Thoracic aorta (tissue), 2 donors: ENCODE results near the gene SNX4. TPM values are rescaled to one million over a fixed set of nuclear protein-coding genes. Genes with fewer than 3 reads are reported as not detected.

ENCODE experiments used
- ATAC-seq: fragments of 150-250 bp; one replicate; pipeline ENCODE4 v1.8.0; 2017; ENCODE audit warnings: low read depth; ENCODE audit not compliant: insufficient number of reproducible peaks, low FRiP score
- DNase-seq: peaks from one replicate; pipeline ENCODE4 v3.0.0-alpha.2; 2020; ENCODE audit warnings: low spot score
- H3K27ac ChIP-seq, 2 donors: fragments of 200-600 bp; sonication (generic); 1 replicate in 1 of 2; 2 replicates in 1 of 2; pipeline ENCODE4 v1.5.1; 2016; ENCODE audit warnings: mild to moderate bottlenecking in 2 of 2, moderate library complexity in 2 of 2
- H3K27me3 ChIP-seq: fragments of 200-600 bp; sonication (generic); replicated peaks from 2 replicates; pipeline ENCODE4 v1.6.0; 2016; ENCODE audit warnings: mild to moderate bottlenecking; ENCODE audit not compliant: insufficient read depth
- H3K36me3 ChIP-seq: fragments of 200-600 bp; sonication (generic); one replicate; pipeline ENCODE4 v1.5.1; 2016
- H3K4me1 ChIP-seq, 2 donors: fragments of 200-600 bp; sonication (generic); 1 replicate in 1 of 2; 2 replicates in 1 of 2; pipeline versions ENCODE4 v1.5.1 to v1.6.0; 2016; ENCODE audit warnings: low read depth in 2 of 2, mild to moderate bottlenecking in 1 of 2; ENCODE audit not compliant: control insufficient read depth in 1 of 2
- H3K4me3 ChIP-seq: fragments of 200-600 bp; sonication (generic); 2 replicates; pipeline ENCODE4 v1.5.1; 2016; ENCODE audit warnings: mild to moderate bottlenecking
- H3K9me3 ChIP-seq: fragments of 200-600 bp; sonication (generic); 2 replicates; pipeline ENCODE4 v1.5.1; 2016
- total RNA-seq, 2 donors: library from RNA; depleted of rRNA; stranded (reverse); fragments of >200 nt; gene quantifications; one replicate each; pipeline versions ENCODE4 v1.1.0 to v1.2.3, GENCODE V29; 2016
- TF ChIP-seq, protein P1 (sequence below): fragments of 200-600 bp; sonication (generic); IDR thresholded peaks from one replicate; pipeline ENCODE4 v1.5.1; 2019; ENCODE audit warnings: antibody characterized with exemption

Gene SNX4
- total RNA-seq, 2 donors from 2014 or later: 26.4 to 29.9 TPM

DNA sequence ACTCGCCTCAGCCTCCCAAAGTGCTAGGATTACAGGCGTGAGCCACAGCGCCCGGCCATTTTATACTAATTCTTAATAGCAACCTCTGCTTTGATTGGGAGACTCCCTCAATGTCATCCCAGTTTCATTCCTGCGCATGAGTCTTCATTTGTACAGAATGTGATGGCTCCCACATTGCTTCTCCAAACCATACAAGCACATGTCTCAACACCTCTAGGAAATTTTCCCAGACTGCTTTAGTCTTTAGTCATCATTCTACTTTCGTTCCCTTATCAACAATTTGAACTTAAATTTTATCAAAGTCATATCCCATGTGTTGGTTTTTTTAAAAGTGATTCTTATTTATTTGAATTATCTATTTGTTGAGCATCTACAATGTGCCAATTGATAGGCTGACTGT, 58.1 kb downstream of the SNX4 start:
- H3K36me3 ChIP-seq: peaks cover 3% of the 10 kb centered on the region
- DNase-seq: no peak
- no peaks in the 10 kb centered on the region for H3K4me1 ChIP-seq
- no peaks in the 10 kb centered on the region for H3K9me3 ChIP-seq
- no peak for ATAC-seq
- H3K27me3 ChIP-seq: no peaks in the 10 kb centered on the region
- H3K4me3 ChIP-seq: no peak overlapping the region
- TF ChIP-seq, protein P1, sequence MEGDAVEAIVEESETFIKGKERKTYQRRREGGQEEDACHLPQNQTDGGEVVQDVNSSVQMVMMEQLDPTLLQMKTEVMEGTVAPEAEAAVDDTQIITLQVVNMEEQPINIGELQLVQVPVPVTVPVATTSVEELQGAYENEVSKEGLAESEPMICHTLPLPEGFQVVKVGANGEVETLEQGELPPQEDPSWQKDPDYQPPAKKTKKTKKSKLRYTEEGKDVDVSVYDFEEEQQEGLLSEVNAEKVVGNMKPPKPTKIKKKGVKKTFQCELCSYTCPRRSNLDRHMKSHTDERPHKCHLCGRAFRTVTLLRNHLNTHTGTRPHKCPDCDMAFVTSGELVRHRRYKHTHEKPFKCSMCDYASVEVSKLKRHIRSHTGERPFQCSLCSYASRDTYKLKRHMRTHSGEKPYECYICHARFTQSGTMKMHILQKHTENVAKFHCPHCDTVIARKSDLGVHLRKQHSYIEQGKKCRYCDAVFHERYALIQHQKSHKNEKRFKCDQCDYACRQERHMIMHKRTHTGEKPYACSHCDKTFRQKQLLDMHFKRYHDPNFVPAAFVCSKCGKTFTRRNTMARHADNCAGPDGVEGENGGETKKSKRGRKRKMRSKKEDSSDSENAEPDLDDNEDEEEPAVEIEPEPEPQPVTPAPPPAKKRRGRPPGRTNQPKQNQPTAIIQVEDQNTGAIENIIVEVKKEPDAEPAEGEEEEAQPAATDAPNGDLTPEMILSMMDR: no peak
- no peak overlapping the region for H3K27ac ChIP-seq

DNA sequence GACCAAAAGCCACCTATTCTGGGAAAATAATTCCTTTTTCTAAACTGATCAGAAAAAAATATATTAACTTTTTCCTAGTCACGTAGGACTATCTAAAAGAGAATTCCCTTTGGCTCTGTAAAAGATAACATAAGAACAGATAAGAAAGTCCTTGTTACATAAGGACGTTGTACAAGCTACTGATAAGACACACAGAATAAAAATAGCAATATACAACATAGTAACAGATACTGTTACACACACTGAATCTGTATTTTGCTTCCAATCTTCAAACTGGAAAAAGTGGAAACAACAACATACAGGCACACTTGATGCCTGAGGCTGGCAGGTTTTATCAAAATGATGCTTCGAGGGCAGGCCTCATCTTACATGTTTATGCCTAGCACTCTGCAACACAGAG, 59.8 kb downstream of the SNX4 start:
- Histone ChIP-seq H3K27ac (no peak overlapping the region), H3K27me3 (no peaks in the 10 kb centered on the region), H3K36me3 (peaks cover 15% of the 10 kb centered on the region), H3K9me3 (no peaks in the 10 kb centered on the region), H3K4me3 (no peak overlapping the region), H3K4me1 (no peaks in the 10 kb centered on the region)
- TF ChIP-seq, protein P1: no peak
- DNase-seq: no peak
- ATAC-seq: no peak

DNA sequence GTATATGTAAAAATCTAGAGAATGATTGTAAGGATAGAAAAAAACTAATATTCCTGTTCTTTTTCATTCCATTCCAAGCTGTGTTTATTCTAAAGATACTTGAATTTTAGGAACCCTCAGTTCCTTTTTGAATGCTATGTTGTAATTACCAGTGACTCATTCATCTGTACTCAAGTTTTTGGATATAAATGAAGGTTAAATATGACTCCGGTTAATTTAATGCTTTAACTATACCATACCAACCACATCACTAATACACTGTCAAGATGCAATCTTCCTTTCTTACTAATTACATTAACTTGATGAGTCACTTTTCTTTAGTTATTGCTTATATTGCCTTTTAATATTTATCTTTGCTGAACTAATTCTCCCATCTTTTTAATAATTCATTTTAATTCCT, 76.1 kb downstream of the SNX4 start:
- Histone ChIP-seq H3K9me3 (peaks cover 10% of the 10 kb centered on the region), H3K4me3 (peak overlapping the region; percentile 18), H3K36me3 (no peaks in the 10 kb centered on the region), H3K4me1 (peaks cover 13 to 14% of the 10 kb centered on the region in 2 donors), H3K27me3 (no peaks in the 10 kb centered on the region), H3K27ac (peak overlapping the region; percentile 38 to 58)
- ATAC-seq (no peak), DNase-seq (no peak)
- TF ChIP-seq, protein P1: no peak

DNA sequence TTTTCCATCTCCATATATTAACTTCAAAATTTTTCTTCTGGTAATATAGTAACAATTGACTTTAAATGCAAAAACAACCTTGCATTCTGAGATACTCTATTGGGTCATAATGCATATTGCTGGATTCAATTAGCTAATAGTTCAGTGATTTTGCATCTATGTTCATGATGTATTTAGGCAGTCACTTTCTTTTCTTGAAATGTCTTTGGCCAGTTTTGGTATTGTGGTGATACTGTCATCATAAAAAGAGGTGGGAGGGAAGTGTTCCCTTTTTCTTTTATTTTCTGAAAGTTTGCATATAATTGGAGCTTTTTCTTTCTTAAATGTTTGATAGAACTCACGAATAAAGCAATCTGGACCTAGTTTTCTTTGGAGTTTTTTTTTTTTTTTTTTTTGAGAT, 77.5 kb downstream of the SNX4 start:
- no peaks in the 10 kb centered on the region for H3K36me3 ChIP-seq
- TF ChIP-seq, protein P1: no peak
- H3K4me3 ChIP-seq: no peak overlapping the region

DNA sequence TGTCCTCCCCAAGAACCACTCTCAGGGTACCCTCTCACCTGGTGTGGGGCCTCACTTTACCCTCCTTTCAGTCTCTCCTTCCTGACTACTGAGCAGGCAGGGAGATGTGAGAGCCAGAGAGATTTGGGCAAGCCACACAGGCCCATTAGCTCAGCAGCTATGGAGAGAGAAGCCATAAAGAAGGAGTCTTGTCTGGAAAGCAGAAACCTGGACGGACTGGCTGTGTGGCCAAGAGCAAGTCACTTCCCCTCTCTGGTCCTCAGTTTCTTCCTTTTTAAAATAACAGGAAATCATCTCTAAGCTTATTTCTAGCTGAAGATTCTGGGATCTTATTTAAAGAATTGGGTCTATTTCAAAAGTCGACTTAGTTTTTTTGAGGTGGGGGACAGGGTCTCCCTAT, 79.0 kb downstream of the SNX4 start:
- Histone ChIP-seq H3K4me3 (no peak overlapping the region), H3K27me3 (no peaks in the 10 kb centered on the region), H3K9me3 (peaks cover 10% of the 10 kb centered on the region), H3K4me1 (peaks cover 10 to 26% of the 10 kb centered on the region in 2 donors), H3K27ac (no peak overlapping the region), H3K36me3 (no peaks in the 10 kb centered on the region)
- TF ChIP-seq, protein P1: no peak
- no peak for DNase-seq
- no peak for ATAC-seq

More for the DNA sequence above, 77.5 kb downstream of the SNX4 start:
- ATAC-seq: no peak
- Histone ChIP-seq H3K27ac (no peak overlapping the region), H3K4me1 (peaks cover 10 to 22% of the 10 kb centered on the region in 2 donors), H3K9me3 (peaks cover 10% of the 10 kb centered on the region), H3K27me3 (no peaks in the 10 kb centered on the region)
- no peak for DNase-seq
